Neutrophil (primary cell): Measurements from ENCODE around the gene BCAS3.

Experiments
- H3K27ac ChIP-seq: fragments of 200-600 bp; sonication (generic); 2 replicates; pipeline ENCODE4 v1.5.1; 2016; ENCODE audit warnings: mild to moderate bottlenecking, moderate library complexity
- H3K27me3 ChIP-seq: fragments of 200-600 bp; sonication (generic); 2 replicates; pipeline ENCODE4 v1.6.0; 2016; ENCODE audit warnings: mild to moderate bottlenecking
- H3K36me3 ChIP-seq: fragments of 200-600 bp; sonication (generic); 2 replicates; pipeline ENCODE4 v1.5.1; 2017
- H3K4me1 ChIP-seq, 2 experiments: fragments of 200-600 bp in 1 of 2; sonication (generic) in 1 of 2; 1 replicate in 1 of 2; 2 replicates in 1 of 2; pipeline versions ENCODE4 v1.5.1 to v1.6.1; 2013 to 2016; ENCODE audit warnings: low read depth in 1 of 2, low read length in 1 of 2, mild to moderate bottlenecking in 1 of 2, moderate library complexity in 1 of 2; ENCODE audit not compliant: control insufficient read depth in 1 of 2, insufficient read depth in 1 of 2
- H3K4me3 ChIP-seq, 2 experiments: fragments of 200-600 bp in 1 of 2; sonication (generic) in 1 of 2; 1 replicate in 1 of 2; 2 replicates in 1 of 2; pipeline ENCODE4 v1.5.1; 2013 to 2016; ENCODE audit warnings: low read depth in 1 of 2, low read length in 1 of 2, mild to moderate bottlenecking in 1 of 2, moderate library complexity in 1 of 2
- H3K9me3 ChIP-seq: fragments of 200-600 bp; sonication (generic); 2 replicates; pipeline ENCODE4 v1.5.1; 2016
- CTCF ChIP-seq: fragments of 200-600 bp; sonication (generic); IDR thresholded peaks from 2 replicates; pipeline ENCODE4 v1.5.1; 2016; ENCODE audit warnings: antibody characterized with exemption

BCAS3 gene

GRCh38 chr17:61378658-61379456 is 701.2 kb downstream of the BCAS3 start:
- H3K4me1 ChIP-seq: peaks cover 5 to 6% of the 10 kb centered on the region in 2 experiments
- no peak overlapping the region for H3K4me3 ChIP-seq
- TF ChIP-seq CTCF: no peak

GRCh38 chr17:61379457-61380216 is 702.0 kb downstream of the BCAS3 start:
- Histone ChIP-seq H3K36me3 (no peaks in the 10 kb centered on the region), H3K4me3 (no peak overlapping the region), H3K9me3 (no peaks in the 10 kb centered on the region), H3K4me1 (no peaks in the 10 kb centered on the region), H3K27me3 (no peaks in the 10 kb centered on the region), H3K27ac (no peak overlapping the region)
- TF ChIP-seq CTCF: no peak

More at GRCh38 chr17:61378658-61379456, 701.2 kb downstream of the BCAS3 start:
- H3K27ac ChIP-seq: no peak overlapping the region
- H3K36me3 ChIP-seq: no peaks in the 10 kb centered on the region
- no peaks in the 10 kb centered on the region for H3K9me3 ChIP-seq
- H3K27me3 ChIP-seq: no peaks in the 10 kb centered on the region

GRCh38 chr17:61380217-61380835 is 702.7 kb downstream of the BCAS3 start:
- H3K4me1 ChIP-seq: no peaks in the 10 kb centered on the region
- no peak for TF ChIP-seq CTCF
- H3K4me3 ChIP-seq: no peak overlapping the region
- H3K27me3 ChIP-seq: no peaks in the 10 kb centered on the region
- H3K36me3 ChIP-seq: no peaks in the 10 kb centered on the region
- H3K27ac ChIP-seq: no peak overlapping the region
- H3K9me3 ChIP-seq: no peaks in the 10 kb centered on the region

GRCh38 chr17:61380836-61381525 is 703.3 kb downstream of the BCAS3 start:
- H3K27me3 ChIP-seq: no peaks in the 10 kb centered on the region
- H3K9me3 ChIP-seq: no peaks in the 10 kb centered on the region
- no peak overlapping the region for H3K27ac ChIP-seq
- no peaks in the 10 kb centered on the region for H3K36me3 ChIP-seq
- H3K4me1 ChIP-seq: no peaks in the 10 kb centered on the region
- H3K4me3 ChIP-seq: no peak overlapping the region
- no peak for TF ChIP-seq CTCF

GRCh38 chr17:61381537-61381936 is 703.9 kb downstream of the BCAS3 start:
- H3K27me3 ChIP-seq: no peaks in the 10 kb centered on the region
- no peak overlapping the region for H3K27ac ChIP-seq
- H3K4me1 ChIP-seq: no peaks in the 10 kb centered on the region
- H3K36me3 ChIP-seq: no peaks in the 10 kb centered on the region
- no peaks in the 10 kb centered on the region for H3K9me3 ChIP-seq
- no peak for TF ChIP-seq CTCF
- H3K4me3 ChIP-seq: no peak overlapping the region
